Uterus (tissue), 2 donors: ENCODE data around the gene CAMTA1.

Experiments used
- CTCF ChIP-seq, 4 experiments: fragments of 200-600 bp in 2 of 4; fragments of 450-650 bp in 2 of 4; sonication (generic) in 2 of 4; IDR thresholded peaks; one replicate each; pipeline ENCODE4 v1.5.1; 2016 to 2019; ENCODE audit warnings: antibody characterized with exemption in 4 of 4, mild to moderate bottlenecking in 2 of 4, moderate library complexity in 1 of 4
- POLR2A ChIP-seq, 2 donors: fragments of 450-650 bp; IDR thresholded peaks; one replicate each; pipeline ENCODE4 v1.6.1; 2016; ENCODE audit warnings: antibody characterized with exemption in 2 of 2, mild to moderate bottlenecking in 1 of 2, moderate library complexity in 1 of 2

- TF ChIP-seq CTCF (IDR thresholded peaks at IDR 0.05) (no peak), POLR2A (IDR thresholded peaks at IDR 0.05) (no peak)
Measured at GRCh38 chr1:7573481-7573880, 788.2 kb downstream of the CAMTA1 start.
